NT2/D1 (cell line): ENCODE measurements around the gene GAL3ST1.
A peak's percentile ranks its signal among the peaks of the same experiment; 100 is the strongest.

Source experiments
- DNase-seq: peaks from one replicate; pipeline ENCODE4 v3.0.0-alpha.2; 2011; ENCODE audit warnings: low read depth, low spot score
- H3K27me3 ChIP-seq: 2 replicates; pipeline ENCODE4 v1.6.0; 2011; ENCODE audit warnings: mild to moderate bottlenecking; ENCODE audit not compliant: insufficient read length, insufficient read depth
- H3K36me3 ChIP-seq: 2 replicates; pipeline ENCODE4 v1.6.1; 2011; ENCODE audit warnings: mild to moderate bottlenecking, low read length, mixed read lengths; ENCODE audit not compliant: insufficient read depth, insufficient read length
- H3K4me1 ChIP-seq: 2 replicates; pipeline ENCODE4 v1.5.1; 2011; ENCODE audit not compliant: insufficient read depth, insufficient read length
- H3K4me3 ChIP-seq: 2 replicates; pipeline ENCODE4 v1.5.1; 2011; ENCODE audit warnings: low read depth; ENCODE audit not compliant: insufficient read length
- H3K9ac ChIP-seq: 2 replicates; pipeline ENCODE4 v1.6.0; 2011; ENCODE audit warnings: low read depth; ENCODE audit not compliant: insufficient read length
- H3K9me3 ChIP-seq: 2 replicates; pipeline ENCODE4 v1.5.1; 2011; ENCODE audit warnings: mild to moderate bottlenecking, low read length; ENCODE audit not compliant: insufficient read depth
- SUZ12 ChIP-seq: IDR thresholded peaks from 2 replicates; pipeline ENCODE4 v1.6.1; 2011; ENCODE audit not compliant: insufficient read length, insufficient read depth; ENCODE audit errors: extremely low read depth
- YY1 ChIP-seq: IDR thresholded peaks from 2 replicates; pipeline ENCODE4 v1.6.1; 2011; ENCODE audit not compliant: insufficient read length, insufficient read depth
- ZNF274 ChIP-seq: IDR thresholded peaks from 2 replicates; pipeline ENCODE4 v1.6.1; 2011; ENCODE audit warnings: mild to moderate bottlenecking, low read depth, low read length

GAL3ST1 gene

DNA sequence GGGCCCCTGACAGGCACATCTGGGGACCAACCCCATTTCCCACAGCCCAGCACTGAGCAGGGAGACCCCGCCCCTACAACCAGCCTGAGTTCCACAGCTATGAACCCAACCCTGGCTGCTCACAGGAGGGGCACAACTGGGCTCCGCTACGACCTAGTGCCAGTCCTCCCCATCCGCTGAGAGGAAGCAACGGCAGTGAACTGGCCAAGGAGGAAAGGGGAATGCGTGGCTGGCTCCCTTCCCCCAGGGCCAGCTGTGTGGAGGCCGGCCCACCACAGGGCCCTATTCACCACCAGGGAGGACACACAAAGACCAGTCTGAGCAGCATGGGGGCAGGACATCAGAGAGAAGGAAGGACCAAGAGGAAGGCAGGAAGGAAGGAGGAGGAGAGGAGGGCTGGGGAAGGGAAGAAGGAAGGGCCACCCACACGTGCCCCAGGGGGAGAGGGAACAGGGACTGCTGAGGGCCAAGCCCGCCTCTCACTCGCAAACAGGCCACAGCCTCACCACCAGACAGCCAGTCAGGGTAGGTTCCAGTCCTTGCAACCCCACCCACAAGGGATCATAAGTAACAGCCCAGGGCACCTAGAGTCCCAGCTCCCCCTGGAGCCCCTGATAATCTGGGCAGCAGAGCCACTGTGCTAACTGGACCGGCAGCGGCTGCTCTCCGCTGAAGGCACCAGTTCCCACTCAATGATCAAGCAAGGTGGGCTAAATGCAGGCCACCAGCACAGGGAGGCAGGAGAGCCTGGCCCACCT lies 8.5 kb upstream of the GAL3ST1 start:
- no peak for DNase-seq
- no peak for TF ChIP-seq ZNF274
- no peak for TF ChIP-seq SUZ12
- TF ChIP-seq YY1: no peak
- H3K27me3 ChIP-seq: no peaks in the 10 kb centered on the region
- peak overlapping the region; percentile 21 for H3K9ac ChIP-seq
- H3K4me3 ChIP-seq: no peak overlapping the region
- H3K4me1 ChIP-seq: peaks cover 8% of the 10 kb centered on the region
- peaks cover 98% of the 10 kb centered on the region for H3K36me3 ChIP-seq
- H3K9me3 ChIP-seq: no peaks in the 10 kb centered on the region

DNA sequence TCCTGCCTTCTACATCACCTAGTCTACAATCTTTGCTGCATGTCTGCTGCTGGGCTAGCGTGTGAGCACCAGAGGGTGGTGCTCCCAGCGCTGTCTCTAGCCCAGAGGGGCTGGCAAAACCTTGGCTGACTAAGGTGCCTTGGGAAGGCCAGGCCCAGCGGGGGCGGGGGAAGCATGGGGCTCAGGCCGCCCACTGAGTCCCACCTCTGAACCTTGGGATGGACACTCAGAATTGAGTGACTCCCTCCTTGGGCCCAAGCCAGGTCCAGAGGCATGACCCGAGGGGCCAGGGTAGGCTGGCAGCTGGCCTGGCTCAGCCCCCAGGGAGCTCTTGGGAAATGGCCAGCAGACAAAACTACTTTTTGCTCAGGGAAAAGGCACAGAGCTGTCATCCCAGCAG lies 7.6 kb upstream of the GAL3ST1 start:
- TF ChIP-seq SUZ12: no peak
- no peak for TF ChIP-seq YY1
- TF ChIP-seq ZNF274: no peak
- H3K9ac ChIP-seq: no peak overlapping the region
- DNase-seq: no peak
- no peaks in the 10 kb centered on the region for H3K27me3 ChIP-seq
- peaks cover 8% of the 10 kb centered on the region for H3K4me1 ChIP-seq
- peaks cover 98% of the 10 kb centered on the region for H3K36me3 ChIP-seq
- H3K4me3 ChIP-seq: no peak overlapping the region
- no peaks in the 10 kb centered on the region for H3K9me3 ChIP-seq

GRCh38 chr22:30580896-30581295 lies 6.4 kb upstream of the GAL3ST1 start:
- no peak for DNase-seq
- TF ChIP-seq ZNF274 (no peak), SUZ12 (no peak), YY1 (no peak)
- Histone ChIP-seq H3K36me3 (peaks cover 97% of the 10 kb centered on the region), H3K9ac (no peak overlapping the region), H3K9me3 (no peaks in the 10 kb centered on the region), H3K4me1 (peaks cover 8% of the 10 kb centered on the region), H3K4me3 (no peak overlapping the region), H3K27me3 (no peaks in the 10 kb centered on the region)

DNA sequence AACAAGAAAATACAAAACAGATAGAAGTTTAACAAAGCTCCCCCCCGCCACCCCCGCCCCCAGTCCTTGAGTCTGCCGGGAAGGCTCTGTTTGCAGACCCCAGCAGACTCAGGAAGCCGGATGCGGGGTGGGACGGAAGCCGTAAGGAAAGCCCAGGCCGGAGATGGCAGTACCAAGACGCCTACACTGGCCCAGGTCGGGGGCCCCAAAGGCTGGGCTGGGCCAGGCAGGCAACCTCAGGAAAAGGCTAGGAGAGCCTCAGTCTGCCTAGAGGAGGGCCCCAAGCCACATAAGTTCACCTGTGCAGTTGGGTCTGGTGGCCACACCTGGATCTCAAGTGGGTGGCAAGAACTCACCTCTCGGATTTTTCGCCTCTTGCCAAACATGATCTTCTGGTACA lies 4.0 kb upstream of the GAL3ST1 start:
- Histone ChIP-seq H3K4me3 (no peak overlapping the region), H3K4me1 (peaks cover 9% of the 10 kb centered on the region), H3K36me3 (peaks cover 81% of the 10 kb centered on the region), H3K9ac (no peak overlapping the region), H3K9me3 (no peaks in the 10 kb centered on the region), H3K27me3 (peaks cover 8% of the 10 kb centered on the region)
- DNase-seq: no peak
- TF ChIP-seq SUZ12: no peak
- TF ChIP-seq YY1: no peak
- no peak for TF ChIP-seq ZNF274

GRCh38 chr22:30575859-30576258 lies 1.4 kb upstream of the GAL3ST1 start:
- DNase-seq: no peak
- Histone ChIP-seq H3K4me1 (peaks cover 11% of the 10 kb centered on the region), H3K9me3 (no peaks in the 10 kb centered on the region), H3K9ac (no peak overlapping the region), H3K36me3 (peaks cover 55% of the 10 kb centered on the region), H3K4me3 (no peak overlapping the region), H3K27me3 (peaks cover 9% of the 10 kb centered on the region)
- TF ChIP-seq YY1: no peak
- TF ChIP-seq SUZ12: no peak
- no peak for TF ChIP-seq ZNF274

DNA sequence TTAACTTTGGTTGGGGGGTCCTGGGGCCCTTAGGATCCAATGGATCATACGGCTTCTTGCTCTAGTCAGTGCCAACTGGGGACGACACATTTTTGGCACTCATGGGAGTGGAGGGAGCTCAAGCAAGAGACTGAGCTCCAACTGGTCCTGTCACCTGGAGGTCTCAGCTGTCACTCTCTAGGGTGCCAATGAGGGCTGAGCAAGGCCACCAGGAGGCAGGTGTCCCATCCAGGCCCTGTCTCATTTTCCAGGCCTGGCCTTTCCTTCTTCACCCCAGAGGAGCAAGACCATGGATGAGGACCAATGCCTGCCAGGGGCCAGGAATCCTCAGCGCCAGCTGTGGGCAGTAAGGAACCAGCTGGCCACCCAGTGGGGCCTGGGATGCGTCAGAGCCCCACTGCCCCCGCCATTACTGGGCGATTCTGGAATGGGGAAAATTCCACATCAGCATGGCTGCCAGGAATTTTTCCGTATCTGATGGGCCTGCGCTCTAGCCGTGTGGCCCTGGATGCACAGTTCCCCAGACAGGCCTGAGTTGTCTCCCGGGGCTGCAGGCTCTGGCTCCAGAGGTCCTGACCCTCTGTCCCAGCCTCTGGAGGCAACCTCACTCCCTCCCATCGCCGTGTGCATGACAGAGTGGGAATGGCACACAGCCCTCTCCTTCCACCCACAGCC lies 669 bp upstream of the GAL3ST1 start:
- H3K4me3 ChIP-seq: no peak overlapping the region
- peaks cover 9% of the 10 kb centered on the region for H3K27me3 ChIP-seq
- no peaks in the 10 kb centered on the region for H3K9me3 ChIP-seq
- TF ChIP-seq YY1 (no peak), SUZ12 (no peak), ZNF274 (no peak)
- peaks cover 11% of the 10 kb centered on the region for H3K4me1 ChIP-seq
- H3K36me3 ChIP-seq: peaks cover 48% of the 10 kb centered on the region
- no peak for DNase-seq
- peak overlapping the region; percentile 50 for H3K9ac ChIP-seq

- DNase-seq: no peak
- peak overlapping the region; percentile 32 for H3K4me3 ChIP-seq
- TF ChIP-seq YY1: no peak
- no peak for TF ChIP-seq ZNF274
- no peak for TF ChIP-seq SUZ12
- H3K9me3 ChIP-seq: no peaks in the 10 kb centered on the region
- peak overlapping the region; percentile 64 for H3K9ac ChIP-seq
- H3K36me3 ChIP-seq: peaks cover 33% of the 10 kb centered on the region
- peaks cover 11% of the 10 kb centered on the region for H3K4me1 ChIP-seq
- H3K27me3 ChIP-seq: peaks cover 9% of the 10 kb centered on the region
These were observed 821 bp downstream of the GAL3ST1 start for GRCh38 chr22:30573594-30574094.
